NCI-H2196 (cell line): ENCODE data around the gene MAPKAPK3.

ENCODE experiments used
- DNase-seq: peaks from one replicate; lab custom pipeline; 2025; ENCODE audit not compliant: unreplicated experiment; lab: John Stamatoyannopoulos, UW

The MAPKAPK3 gene

DNA sequence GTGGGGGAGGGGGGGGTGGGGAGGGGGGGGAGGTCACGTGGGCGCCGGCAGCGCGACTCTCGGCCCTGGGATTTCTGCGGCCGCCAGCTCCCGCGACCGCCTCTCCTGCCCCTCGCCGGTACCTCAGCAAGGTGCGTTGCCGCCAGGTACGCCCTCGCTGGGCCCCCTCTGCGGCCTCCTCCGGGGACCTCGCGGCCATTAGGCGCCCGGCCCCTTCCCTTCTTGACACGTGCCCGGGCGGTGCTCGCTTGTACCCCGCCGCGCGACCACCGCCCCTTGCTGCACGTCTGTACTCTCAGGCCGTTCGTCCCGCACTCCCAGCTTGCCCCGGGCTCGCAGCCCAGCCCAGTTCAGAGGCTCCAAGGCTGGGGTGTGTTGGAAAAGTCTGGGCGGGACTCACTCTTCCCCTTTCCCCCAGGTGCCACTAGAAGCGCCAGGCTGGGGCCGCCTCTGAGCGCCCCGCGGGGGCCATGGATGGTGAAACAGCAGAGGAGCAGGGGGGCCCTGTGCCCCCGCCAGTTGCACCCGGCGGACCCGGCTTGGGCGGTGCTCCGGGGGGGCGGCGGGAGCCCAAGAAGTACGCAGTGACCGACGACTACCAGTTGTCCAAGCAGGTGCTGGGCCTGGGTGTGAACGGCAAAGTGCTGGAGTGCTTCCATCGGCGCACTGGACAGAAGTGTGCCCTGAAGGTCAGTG lies at the start of gene MAPKAPK3:
Gene MAPKAPK3, plus strand, starts transcription at position 56 of the 696 bp plus-strand sequence. Its CDS starts 415 bp downstream, at position 471.
- no peak for DNase-seq

GRCh38 chr3:50567386-50568167 lies 49.4 kb upstream of the MAPKAPK3 start, which contains the start of gene C3orf18:
Gene C3orf18, minus strand, starts transcription at chr3:50567747. Its CDS starts 2,048 bp downstream, at chr3:50565699.
- no peak for DNase-seq

GRCh38 chr3:50568947-50569749 lies 47.8 kb upstream of the MAPKAPK3 start, which contains the start of gene HEMK1:
Gene HEMK1, plus strand, starts transcription at chr3:50569522. Its CDS starts 1,583 bp downstream, at chr3:50571105.
- peak; percentile 81 for DNase-seq

GRCh38 chr3:50570508-50571279 lies 46.3 kb upstream of the MAPKAPK3 start:
- no peak for DNase-seq

DNA sequence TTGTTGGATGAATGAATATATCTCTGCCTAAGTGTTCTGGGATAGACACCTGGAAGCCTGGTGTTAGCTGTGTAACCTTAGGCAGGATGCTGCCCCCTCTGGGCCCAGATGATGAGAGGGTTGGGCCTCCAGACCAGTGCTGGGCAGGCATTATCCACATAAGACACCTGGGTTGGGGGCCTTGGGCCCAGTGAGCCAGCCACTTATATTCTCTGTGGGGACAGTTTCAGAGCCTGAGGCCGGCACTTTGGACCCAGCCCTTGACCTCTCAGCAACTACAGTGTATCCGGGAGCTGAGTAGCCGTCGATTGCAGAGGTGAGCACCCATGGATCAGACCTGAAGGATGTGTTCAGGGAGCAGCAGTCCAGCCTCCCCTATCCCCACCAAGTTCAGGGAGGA lies 45.5 kb upstream of the MAPKAPK3 start:
- no peak for DNase-seq

DNA sequence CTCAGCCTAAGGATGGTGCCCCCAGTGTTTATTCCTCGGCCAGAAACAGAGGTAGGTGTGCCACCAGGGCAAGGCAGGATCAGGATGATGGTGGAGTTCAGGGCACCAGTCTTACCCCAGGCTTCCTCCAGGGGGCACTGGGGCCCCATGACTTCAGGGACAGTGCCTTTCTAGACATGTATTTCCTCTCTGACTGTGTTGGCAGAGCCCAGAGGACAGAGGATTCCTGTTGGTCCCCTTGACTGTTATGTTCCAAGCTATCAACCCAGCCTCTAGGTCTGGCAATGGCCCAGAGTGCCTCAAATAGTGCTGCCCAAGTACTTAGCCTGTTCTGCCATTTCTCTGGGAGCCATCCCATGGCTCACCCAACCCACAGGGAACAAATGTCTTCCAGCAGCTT lies 44.8 kb upstream of the MAPKAPK3 start:
- peak; percentile 57 for DNase-seq

DNA sequence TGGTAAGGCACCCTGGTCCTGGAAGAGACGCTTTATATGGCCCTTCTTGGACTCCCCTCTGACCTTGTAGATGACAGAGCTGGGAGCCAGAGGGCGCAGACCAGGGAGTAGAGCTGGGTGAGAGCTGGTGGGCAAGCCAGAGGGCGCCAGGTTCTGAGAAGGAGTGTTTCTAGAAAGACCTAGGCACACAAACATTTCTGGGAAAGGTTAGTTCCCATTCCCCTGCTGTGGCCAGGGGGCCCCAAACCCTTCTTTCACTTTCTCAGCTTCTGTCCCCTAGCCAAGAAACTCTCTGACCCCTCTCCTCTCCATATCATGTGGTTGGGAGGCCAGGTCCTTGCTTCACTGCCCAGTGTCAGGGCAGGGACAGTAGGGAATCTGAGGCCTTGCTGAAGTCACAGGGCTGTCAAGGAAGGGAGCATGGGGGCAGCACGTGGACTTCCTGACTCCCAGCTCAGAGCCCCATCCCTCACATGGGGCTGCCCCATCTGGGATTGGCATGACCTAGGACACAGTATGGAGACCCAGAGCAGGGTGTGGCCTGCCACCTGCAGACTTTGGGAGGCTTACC lies 44.1 kb upstream of the MAPKAPK3 start:
- DNase-seq = no peak

DNA sequence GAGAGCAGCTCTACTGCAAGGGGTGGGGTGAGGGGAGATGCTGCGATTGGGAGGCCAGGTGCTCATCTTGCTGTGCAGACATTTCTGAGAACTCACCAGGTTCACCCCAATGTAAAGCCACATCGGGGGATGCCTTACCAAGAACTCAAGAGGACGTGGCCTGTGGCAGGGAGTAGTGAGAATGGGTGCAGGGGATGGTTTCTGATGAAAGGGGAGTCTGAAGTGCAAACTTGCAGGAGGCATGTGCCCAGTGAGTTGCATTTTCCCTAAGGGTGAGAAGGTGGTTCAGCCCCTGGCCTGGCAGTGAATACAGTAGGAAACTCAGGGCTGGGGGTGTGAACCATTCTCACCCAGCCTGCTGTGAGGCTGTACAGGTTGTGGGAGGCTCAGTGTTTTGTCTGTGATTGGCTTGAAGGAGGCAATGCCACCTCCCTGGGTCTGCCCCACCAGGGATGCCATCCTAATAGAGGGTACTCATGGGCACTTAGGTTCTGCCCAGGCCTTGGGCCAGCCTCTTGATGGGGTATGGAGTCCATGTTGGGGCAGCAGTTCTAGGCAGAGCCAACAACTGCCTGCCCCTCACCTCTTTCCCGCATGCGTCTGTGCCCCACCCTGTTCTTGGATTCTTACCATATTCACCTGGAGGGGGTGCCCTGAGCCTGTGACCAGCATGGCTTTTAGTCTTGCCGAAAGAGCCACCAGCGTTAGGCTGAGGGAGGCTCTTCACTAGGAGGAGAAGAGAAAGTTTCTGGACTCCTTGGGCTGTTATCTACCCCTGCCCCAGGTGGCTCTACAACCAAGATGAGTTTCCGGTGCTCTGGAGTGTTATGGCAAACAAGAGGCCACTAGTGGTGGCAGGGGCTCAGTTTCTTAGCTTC lies 43.1 kb upstream of the MAPKAPK3 start:
- DNase-seq = no peak

GRCh38 chr3:50574444-50574831 lies 42.5 kb upstream of the MAPKAPK3 start:
- DNase-seq = no peak

DNA sequence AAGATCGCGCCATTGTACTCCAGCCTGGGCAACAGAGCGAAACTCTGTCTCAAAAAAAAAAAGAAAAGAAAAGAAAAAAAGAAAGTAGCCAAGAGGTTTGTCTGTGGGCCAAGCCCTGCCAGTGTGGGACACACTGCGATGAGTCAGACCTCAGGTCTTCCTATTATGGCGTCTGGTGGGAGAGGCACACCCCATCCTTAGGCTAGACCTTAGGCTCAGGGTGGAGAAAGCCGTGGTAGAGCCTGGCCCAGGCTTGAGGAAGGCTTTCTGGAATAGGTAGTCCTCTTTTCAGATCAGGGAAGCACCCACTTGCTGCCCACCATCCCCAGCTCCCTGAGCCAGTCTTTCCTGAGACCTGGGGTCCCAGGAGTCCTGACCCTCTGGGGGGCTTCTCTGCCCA lies 41.6 kb upstream of the MAPKAPK3 start:
- no peak for DNase-seq

GRCh38 chr3:50577348-50577747 lies 39.6 kb upstream of the MAPKAPK3 start:
- no peak for DNase-seq

DNA sequence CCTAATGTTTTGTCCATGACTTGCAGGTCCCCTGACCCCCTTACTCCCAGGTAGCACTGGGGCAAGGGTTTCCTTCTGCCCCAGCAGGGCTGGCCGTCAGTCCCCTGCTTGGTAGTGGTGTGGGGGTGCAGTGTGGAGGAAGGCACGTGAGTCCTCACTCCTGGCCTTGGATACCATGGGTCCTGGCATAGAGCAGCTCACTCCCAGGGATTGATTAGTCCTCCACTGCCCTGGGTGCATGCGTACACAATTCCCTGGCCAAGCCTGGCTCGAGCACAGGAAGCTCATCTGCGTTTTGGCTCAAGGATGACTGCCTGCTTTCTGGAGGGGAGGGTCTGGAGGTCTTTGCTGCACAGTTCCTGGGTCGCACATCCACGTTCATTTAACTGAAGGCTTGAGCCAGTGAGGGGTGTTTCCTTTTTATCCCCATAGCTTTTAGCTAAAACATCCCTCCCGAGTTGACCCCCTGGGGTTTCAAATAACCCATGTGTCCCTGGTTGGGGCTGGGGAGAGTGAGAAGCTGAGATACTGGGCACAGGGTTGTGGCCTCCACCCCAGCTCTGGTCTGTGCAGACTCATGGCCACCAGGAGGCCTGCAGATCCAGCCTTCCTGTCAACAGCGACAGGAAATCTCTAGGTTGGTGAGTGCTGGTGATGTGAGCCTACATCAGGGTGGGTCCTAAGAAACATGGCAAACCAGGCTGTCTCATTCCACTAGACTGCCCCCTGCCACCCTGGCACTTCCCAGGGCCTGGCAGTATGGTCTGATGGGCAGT lies 36.1 kb upstream of the MAPKAPK3 start:
- DNase-seq = no peak

GRCh38 chr3:50581459-50581842 lies 35.5 kb upstream of the MAPKAPK3 start:
- DNase-seq = no peak

DNA sequence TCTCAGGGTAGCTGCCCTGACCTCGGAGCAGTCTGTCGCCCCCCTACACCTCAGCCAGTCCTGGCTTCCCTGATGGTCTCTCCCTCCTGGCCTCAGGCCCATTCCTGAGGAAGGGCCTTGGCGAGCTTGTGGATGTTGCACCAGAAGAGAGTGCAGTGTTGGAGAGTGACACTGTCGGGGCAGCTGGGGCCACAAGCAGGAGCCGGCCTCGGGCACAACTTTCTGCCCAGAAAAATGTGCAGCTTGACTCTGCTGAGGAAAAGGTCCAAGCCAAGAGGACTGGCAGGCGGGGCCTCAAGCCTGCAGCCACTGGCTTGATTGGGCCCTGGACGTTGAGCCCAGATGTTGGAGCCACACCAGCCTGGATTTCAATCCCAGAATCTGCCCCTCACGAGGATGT lies 34.9 kb upstream of the MAPKAPK3 start:
- DNase-seq = no peak

DNA sequence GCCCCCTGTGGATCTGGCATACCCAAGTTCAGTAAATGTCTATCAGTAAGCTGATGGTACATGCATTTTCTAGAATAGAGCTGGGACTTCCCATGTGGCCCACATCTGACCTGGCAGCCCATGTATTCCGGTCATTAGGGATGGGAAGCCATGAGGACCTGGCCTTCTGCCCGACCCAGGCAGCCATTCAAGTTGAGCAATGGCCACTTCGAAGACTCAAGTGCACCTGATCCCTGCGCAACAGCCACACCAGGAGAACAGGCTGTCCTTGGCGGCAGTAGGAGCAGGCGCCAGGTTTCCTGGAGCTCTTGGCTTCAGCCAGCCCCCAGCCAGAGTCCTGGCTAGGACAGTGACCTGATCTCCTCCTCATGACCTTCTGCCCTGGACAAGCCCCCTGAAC lies 33.1 kb upstream of the MAPKAPK3 start:
- peak; percentile 72 for DNase-seq

DNA sequence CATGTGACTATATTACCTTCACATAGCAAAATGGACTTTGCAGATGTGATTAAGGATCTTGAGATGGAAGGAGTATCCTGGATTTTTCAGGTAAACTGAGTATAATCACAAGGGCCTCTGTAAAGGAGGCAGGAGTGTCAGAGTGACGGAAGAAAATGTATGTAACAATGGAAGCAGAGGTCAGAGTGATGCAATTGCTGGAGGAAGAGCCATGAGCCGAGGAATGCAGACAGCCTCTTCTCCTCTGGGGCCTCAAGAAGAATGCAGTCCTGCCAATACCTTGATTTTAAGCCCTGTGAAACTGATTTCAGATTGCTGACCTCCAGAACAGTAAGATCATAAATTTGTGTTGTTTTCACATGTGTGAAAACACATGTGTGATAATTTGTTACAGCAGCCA lies 32.6 kb upstream of the MAPKAPK3 start:
- DNase-seq = no peak

DNA sequence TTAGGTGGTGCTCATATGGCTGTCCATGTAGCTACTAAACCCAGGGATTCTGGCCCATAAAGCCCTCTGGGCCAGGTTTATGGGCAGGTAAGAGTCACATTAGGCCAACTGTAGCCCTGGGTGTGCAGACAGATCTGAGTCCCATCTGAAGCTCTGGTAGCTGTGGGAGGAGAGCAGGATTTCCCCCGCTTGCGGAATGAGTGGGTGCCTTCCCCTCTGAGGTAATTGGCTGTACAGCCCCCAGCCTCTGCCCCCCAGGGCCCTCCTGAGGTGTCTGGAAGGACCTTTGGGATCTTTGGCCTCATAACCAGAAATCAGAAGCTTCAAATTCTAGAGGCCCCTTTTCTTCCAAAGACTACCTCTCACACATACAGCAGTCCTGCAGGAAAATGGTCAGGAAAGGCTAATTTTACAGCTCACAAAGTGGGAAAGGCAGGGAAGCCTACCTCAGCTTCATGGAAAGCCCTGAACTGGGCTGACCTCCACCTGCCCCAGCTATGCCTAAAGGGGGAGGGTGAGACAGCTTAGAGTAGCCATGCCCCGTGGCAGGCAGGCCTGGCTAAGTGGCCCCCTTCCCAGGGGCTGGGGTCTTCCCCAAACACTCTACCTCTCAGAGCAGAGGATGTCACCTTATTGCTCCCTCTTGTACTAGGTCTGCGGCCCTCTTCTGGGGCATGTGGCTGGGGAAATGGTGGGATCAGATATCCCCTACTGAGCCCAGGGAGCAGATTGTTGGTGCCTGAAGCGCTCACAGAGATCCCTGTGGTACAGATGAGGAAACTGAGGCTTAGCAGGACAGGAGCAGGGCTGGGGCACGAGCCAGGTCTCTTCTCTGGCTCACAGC lies 30.8 kb upstream of the MAPKAPK3 start:
- no peak for DNase-seq

- DNase-seq = no peak
These were observed 30.2 kb upstream of the MAPKAPK3 start for GRCh38 chr3:50586763-50587070.
